ENCODE data around the gene SIGLEC9. TPM values are rescaled to one million over a fixed set of nuclear protein-coding genes. Genes with fewer than 3 reads are reported as not detected.

Gene SIGLEC9
- total RNA-seq, 1 experiment from 2014 or later, result not detected

DNA sequence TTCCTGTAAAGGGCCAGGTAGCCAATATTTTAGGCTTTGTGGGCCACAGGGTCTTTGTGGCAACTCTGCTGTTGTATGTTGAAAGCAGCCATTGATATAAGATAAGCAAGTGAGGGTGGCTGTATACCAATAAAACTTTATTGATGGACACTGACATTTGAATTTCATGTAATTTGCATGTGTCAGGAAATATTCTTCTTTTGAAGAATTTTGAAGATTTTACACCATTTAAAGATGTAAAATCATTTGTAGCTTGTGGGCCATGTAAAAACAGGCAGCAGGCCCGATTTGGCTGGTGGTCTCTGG is 14.1 kb upstream of the SIGLEC9 start:
- Mint-ChIP-seq H3K27me3 (ENCODE audit: low read depth) (peaks cover 23% of the 10 kb centered on the region), H3K36me3 (no peaks in the 10 kb centered on the region), H3K9me3 (no peaks in the 10 kb centered on the region), H3K4me3 (no peak overlapping the region), H3K27ac (no peak overlapping the region), H3K4me1 (peaks cover 8% of the 10 kb centered on the region)
- no peak for DNase-seq (ENCODE audit: low spot score)
- POLR2A ChIA-PET, result no interaction called here
- no peak for ATAC-seq
- no peak for TF ChIP-seq ZNF416 (CRISPR knock-in tag; IDR thresholded peaks at IDR 0.05)
- TF ChIP-seq ZNF423 (CRISPR knock-in tag; IDR thresholded peaks at IDR 0.05), result no peak
- no peak for TF ChIP-seq OVOL2 (CRISPR knock-in tag; IDR thresholded peaks at IDR 0.05; ENCODE audit: borderline replicate concordance)
- TF ChIP-seq CDX4 (CRISPR knock-in tag; IDR thresholded peaks at IDR 0.05; ENCODE audit: borderline replicate concordance), result no peak
- no peak for TF ChIP-seq MXD4 (CRISPR knock-in tag; IDR thresholded peaks at IDR 0.05; ENCODE audit: borderline replicate concordance)
- TF ChIP-seq SOX15 (CRISPR knock-in tag; IDR thresholded peaks at IDR 0.05), result no peak
- TF ChIP-seq TEAD4 (CRISPR knock-in tag; IDR thresholded peaks at IDR 0.05), result no peak
- no peak for TF ChIP-seq RORB (CRISPR knock-in tag; IDR thresholded peaks at IDR 0.05)
- no peak for TF ChIP-seq RELA (CRISPR knock-in tag; IDR thresholded peaks at IDR 0.05; ENCODE audit: borderline replicate concordance)
- TF ChIP-seq E2F4 (CRISPR knock-in tag; IDR thresholded peaks at IDR 0.05; ENCODE audit: borderline replicate concordance, low read depth), result no peak
- no peak for TF ChIP-seq ATF3 (CRISPR knock-in tag; conservative IDR thresholded peaks at IDR 0.05)
- TF ChIP-seq, protein P1, sequence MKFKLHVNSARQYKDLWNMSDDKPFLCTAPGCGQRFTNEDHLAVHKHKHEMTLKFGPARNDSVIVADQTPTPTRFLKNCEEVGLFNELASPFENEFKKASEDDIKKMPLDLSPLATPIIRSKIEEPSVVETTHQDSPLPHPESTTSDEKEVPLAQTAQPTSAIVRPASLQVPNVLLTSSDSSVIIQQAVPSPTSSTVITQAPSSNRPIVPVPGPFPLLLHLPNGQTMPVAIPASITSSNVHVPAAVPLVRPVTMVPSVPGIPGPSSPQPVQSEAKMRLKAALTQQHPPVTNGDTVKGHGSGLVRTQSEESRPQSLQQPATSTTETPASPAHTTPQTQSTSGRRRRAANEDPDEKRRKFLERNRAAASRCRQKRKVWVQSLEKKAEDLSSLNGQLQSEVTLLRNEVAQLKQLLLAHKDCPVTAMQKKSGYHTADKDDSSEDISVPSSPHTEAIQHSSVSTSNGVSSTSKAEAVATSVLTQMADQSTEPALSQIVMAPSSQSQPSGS (CRISPR knock-in tag; IDR thresholded peaks at IDR 0.05; ENCODE audit: borderline replicate concordance, low read depth), result no peak
- TF ChIP-seq TP53 (CRISPR knock-in tag; IDR thresholded peaks at IDR 0.05), result no peak
- no peak for TF ChIP-seq SMAD3 (CRISPR knock-in tag; IDR thresholded peaks at IDR 0.05; ENCODE audit: borderline replicate concordance)
- no peak for TF ChIP-seq IRF2 (CRISPR knock-in tag; IDR thresholded peaks at IDR 0.05; ENCODE audit: borderline replicate concordance, low read depth)
- CTCF ChIA-PET, result interaction anchor here (0.7 to 1.8 kb wide), 4 partner anchors 8 to 546 kb away, joined by 3 to 7 read pairs (median 4); no protein-coding TSS in a partner anchor

GRCh38 chr19:51111606-51112005 is 13.1 kb upstream of the SIGLEC9 start:
- TF ChIP-seq ESRRA (CRISPR knock-in tag; IDR thresholded peaks at IDR 0.05; ENCODE audit: borderline replicate concordance) (no peak), FOXK1 (CRISPR knock-in tag; IDR thresholded peaks at IDR 0.05) (no peak)
- Mint-ChIP-seq H3K9me3 (no peaks in the 10 kb centered on the region), H3K4me3 (no peak overlapping the region), H3K36me3 (no peaks in the 10 kb centered on the region), H3K27me3 (ENCODE audit: low read depth) (peaks cover 31% of the 10 kb centered on the region), H3K27ac (no peak overlapping the region), H3K4me1 (peaks cover 8% of the 10 kb centered on the region)
- ATAC-seq (no peak), DNase-seq (ENCODE audit: low spot score) (no peak)
- ChIA-PET CTCF (interaction anchor here (0.5 to 1.6 kb wide), 10 partner anchors 9 to 545 kb away, joined by 3 to 6 read pairs (median 4); no protein-coding TSS in a partner anchor), POLR2A (no interaction called here)

DNA sequence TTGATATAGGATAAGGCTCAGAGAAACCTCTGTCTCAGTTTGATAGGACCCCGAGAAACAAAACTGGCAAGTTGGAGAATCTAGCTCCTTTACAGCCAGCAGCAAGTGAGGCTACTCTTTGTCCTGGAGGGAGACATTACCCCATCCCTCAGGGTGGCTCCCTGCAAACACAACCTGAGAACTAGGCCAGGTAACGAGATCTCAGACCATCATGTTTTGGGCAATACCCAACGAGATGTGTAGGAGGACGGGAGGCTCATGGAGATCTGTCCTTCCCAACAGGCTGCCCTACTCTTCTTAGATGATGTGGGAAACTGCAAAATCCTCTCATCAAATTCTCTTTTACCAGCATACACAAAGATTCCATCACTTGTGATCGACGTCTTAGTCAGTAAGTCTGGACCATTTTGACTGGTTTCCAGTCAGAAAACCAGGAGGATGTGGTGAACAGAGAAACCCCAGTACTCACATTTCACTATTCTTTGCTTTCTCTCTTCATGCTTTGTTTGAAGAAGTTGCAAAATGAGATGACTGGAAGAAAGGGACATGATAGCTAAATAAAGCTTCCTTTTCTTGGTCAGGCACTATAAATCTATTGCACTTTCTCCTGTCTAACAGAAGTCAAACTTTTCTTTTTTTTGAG is 10.5 kb upstream of the SIGLEC9 start:
- Mint-ChIP-seq H3K4me3 (no peak overlapping the region), H3K27ac (no peak overlapping the region), H3K27me3 (ENCODE audit: low read depth) (peaks cover 31% of the 10 kb centered on the region), H3K36me3 (no peaks in the 10 kb centered on the region), H3K9me3 (no peaks in the 10 kb centered on the region), H3K4me1 (no peaks in the 10 kb centered on the region; the same call in 1 of the 2 replicates)
- CTCF ChIA-PET, result no interaction called here
- no peak for DNase-seq (ENCODE audit: low spot score)
- no peak for ATAC-seq
- POLR2A ChIA-PET, result no interaction called here
- TF ChIP-seq ZNF396 (CRISPR knock-in tag; IDR thresholded peaks at IDR 0.05; ENCODE audit: borderline replicate concordance) (no peak), E2F1 (CRISPR knock-in tag; IDR thresholded peaks at IDR 0.05) (no peak), PRRX2 (CRISPR knock-in tag; IDR thresholded peaks at IDR 0.05) (no peak), ARID4B (CRISPR knock-in tag; IDR thresholded peaks at IDR 0.05; ENCODE audit: borderline replicate concordance) (no peak), GTF2I (CRISPR knock-in tag; conservative IDR thresholded peaks at IDR 0.05) (no peak), NFE2L1 (CRISPR knock-in tag; IDR thresholded peaks at IDR 0.05) (no peak), FOXK1 (CRISPR knock-in tag; IDR thresholded peaks at IDR 0.05) (no peak), ZNF121 (CRISPR knock-in tag; IDR thresholded peaks at IDR 0.05) (no peak), NR1H2 (CRISPR knock-in tag; IDR thresholded peaks at IDR 0.05) (no peak), EMX1 (CRISPR knock-in tag; IDR thresholded peaks at IDR 0.05) (no peak)
